ENCODE results near the gene EPB41L1.

Gene EPB41L1

DNA sequence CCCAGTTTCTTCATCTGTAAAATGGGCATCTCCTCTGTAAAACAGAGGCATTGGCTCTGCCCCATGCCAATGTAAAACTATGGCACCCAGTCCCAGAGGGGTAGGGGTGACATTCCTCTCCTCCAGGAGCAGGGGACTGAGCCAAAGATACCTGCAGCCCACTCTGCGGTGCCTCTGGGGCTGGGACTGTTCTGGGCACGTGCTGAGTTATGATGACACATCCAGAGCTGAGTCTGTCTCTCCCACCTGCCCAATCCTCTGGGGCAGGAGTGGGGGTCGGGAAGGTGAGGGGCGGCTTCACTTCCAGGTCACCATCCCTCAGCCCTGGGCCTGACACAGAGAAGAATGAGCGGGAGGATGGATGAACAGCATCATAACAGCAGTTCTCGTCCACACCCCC is 111.6 kb downstream of the EPB41L1 start:
- DNase-seq = no peak

DNA sequence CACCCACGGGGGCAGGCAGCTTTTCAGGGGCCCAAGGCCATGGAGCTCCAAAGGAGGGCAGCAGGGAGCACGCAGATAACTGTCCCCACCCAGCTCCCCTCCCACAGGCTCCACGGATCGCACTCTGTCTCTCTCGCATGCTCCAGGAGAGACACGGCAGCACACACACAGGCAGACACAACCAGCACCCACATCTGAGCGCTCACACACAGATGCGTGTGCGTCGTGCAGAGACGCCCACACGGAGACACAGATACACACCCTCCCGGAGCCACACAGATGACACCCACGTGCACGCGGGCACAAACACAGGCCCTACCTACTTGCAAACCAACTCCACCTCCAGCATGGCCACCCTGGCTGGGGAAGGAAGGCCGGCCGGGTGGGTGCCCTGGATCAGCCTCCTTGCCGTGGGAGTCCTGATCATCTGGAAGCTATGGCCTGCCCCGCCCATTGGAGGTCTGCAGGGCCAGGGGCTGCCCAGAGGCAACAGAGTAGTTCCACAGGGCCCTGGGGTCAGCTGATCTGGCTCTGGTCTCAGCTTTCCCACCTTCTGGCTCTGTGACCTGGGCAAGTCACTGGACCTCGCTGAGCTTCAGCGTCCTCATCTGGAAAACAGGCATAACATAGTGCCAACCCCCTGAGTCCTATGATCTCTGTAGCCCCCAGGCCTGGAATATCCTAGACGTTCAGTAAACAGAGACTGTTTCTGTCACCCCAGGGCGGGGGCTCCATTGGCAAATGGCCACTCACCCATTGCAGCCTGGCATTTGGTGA is 113.3 kb downstream of the EPB41L1 start:
- no peak for DNase-seq

DNA sequence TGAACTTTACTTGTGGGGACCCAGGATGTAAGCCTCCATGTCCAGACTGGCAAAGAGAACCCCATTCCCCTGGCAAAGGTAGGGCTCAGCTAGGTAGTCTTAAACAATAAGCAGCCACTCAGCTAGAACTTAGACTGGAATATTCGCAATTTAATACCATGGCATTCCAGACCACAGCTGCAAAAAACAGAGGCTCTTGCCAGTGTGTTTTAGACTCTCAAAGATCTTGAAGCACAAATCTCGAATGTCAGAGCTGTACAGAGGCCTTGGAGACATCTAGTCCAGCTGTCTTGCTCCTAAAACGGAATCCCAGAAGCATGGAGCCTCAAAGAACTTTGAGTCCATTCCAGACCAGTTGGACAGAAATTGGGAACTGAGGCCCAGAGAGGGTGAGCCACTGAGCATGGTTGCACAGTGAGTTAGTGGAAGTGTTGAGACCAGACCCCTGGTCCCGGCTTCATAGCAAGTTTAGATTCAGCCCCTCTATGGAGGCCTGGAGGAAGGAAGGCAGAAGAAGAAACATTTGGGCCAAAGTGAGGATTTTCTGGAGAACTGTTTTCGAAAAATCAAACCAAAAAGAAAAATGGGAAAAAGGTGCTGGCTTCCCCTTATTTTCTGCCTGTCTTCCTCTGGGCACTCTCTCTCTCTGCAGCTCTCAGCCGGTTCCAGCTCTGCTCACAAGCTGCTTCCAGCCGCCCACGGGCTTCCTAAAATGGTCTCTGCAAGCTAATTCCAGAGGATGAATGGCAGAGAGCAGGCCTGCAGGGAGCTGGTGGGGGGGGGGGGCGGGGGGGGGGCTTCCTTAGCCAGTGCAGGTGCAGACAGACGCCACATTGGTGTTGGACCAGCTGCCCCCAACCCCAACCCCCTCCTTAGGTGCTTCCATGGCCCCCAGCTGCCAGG is 114.2 kb downstream of the EPB41L1 start:
- no peak for DNase-seq

DNA sequence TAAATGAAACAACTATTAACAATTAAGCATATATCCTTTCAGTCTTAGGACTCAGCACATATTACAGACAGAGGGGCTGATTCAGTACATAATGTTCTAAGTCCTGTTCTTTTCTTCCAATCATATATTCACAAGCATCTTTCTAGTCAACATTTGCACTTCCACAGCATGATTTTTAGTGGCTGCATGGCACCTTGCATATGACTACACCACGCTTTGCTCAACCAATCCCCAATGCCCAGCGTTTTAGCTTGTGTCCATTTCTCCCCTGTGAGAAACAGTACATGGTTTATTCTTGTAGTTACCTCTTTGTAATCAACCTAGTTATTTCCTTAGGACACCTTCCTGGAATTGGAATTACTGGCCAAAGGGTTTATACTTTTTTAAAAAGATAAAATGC is 115.0 kb downstream of the EPB41L1 start:
- DNase-seq = no peak

- no peak for DNase-seq
Measured at GRCh38 chr20:36270744-36271638, 116.5 kb downstream of the EPB41L1 start.

GRCh38 chr20:36271639-36272546 is 117.4 kb downstream of the EPB41L1 start:
- DNase-seq = no peak

GRCh38 chr20:36272547-36273220 is 118.1 kb downstream of the EPB41L1 start:
- no peak for DNase-seq

DNA sequence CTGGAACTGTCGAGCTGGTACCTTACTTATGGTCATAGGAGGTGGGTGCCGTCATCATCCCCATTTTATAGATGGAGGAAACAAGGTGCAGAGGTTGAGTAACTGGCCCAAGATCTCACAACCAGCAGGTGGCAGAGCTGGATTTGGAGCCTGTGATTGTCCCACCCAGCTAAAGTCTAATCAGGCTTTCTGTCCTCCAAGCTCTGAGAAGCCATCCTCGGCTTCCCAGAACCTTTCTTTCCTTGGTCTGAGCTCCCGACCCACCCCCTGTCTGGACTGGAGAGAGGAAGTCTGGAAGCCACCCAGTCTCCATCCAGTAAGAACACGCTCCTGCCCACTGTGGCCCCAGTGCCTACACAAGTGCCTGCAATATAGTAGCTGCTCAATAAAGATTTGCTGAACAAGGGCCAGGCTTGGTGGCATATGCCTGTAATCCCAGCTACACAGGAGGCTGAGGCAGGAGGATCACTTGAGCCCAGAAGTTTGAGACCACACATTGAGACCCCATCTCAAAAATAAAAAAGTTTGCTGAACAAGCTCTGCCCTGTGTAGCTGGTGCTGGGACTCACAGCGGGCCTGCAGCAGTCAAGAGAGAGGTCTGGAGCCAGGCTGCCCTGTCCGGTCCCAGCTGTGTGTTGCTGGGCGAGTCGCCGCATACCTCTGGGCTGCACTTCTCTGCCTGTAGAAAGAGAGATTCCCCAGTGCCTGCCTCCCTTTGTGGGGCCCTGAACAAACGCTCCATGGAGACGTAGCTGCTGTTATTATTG is 119.1 kb downstream of the EPB41L1 start:
- no peak for DNase-seq

GRCh38 chr20:36274181-36274841 is 119.8 kb downstream of the EPB41L1 start:
- DNase-seq = no peak

DNA sequence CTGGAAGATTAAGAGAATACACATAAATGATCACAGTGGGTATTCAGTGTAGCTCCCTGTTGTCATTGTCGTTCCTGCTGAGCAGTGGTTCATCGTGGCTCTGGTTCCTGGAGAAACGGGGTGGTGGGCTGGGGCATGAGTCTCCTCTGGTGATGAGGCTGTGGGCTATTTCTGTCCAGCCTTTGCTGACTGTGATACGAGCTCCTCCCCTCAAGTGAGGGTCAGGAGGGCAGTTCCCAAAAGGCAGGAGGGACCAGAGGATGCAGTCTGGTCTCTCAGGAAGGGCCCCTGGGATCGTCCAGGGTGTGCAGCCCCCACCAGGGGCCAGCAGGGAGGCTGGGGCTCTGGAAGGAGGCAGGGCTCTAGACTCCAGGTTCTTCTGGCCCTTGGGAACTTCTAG is 120.5 kb downstream of the EPB41L1 start:
- no peak for DNase-seq

GRCh38 chr20:36275441-36276189 is 121.1 kb downstream of the EPB41L1 start:
- no peak for DNase-seq

GRCh38 chr20:36277546-36277945 is 123.0 kb downstream of the EPB41L1 start:
- DNase-seq = no peak

DNA sequence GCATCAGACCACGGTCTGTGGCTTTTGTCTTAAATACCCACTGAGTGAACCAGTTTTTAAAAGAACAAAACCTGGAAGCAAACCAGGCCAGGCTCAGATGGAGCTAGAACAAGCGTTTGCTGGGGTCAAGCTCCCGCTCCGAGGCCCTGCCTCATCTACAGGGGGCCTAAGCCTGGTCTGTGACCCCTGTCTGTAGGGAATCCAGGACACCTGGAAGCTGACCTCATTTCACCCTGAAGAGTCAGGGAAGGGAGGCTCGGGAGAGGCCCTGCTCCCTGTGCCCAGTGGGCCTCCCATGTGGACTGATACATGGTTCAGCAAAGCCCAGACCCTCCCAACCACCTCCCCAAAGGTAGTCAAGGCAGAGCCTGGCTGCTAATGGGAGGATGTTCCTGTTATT is 124.8 kb downstream of the EPB41L1 start:
- DNase-seq = no peak

DNA sequence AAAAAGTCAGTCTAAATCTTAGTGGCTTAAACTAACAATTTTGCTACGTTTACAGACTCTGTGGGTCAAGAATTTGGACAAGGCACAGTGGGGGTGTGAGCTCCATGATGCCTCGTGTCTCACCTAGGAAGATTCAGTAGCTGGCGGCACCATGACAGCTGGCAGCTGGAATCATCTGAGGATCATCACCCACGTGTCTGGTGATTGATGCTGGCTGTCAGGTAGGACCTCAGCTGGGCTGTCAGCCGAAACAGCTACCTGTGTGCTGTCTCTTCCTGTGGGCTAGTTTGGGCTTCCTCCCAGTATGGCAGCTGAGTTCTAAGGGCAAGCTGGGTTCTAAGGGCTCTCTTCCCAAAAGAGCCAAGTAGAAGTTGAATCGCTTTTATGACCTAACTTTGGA is 125.2 kb downstream of the EPB41L1 start:
- no peak for DNase-seq

- DNase-seq = no peak
Measured at GRCh38 chr20:36281785-36282380, 127.3 kb downstream of the EPB41L1 start.
